Skeletal muscle tissue (tissue), 2 donors: ENCODE measurements around the gene SDF2L1. TPM values are rescaled to one million over a fixed set of nuclear protein-coding genes. Genes with fewer than 3 reads are reported as not detected.

ENCODE experiments used
- small RNA-seq: library from RNA; depleted of rRNA; stranded (forward); fragments of <200 nt; gene quantifications from one replicate; pipeline ENCODE3, GENCODE V24; 2014
- total RNA-seq: library from RNA; depleted of rRNA; stranded (reverse); fragments of >200 nt; gene quantifications from one replicate; pipeline ENCODE4 v1.2.3, GENCODE V29; 2014

Gene SDF2L1
- total RNA-seq, 1 donor from 2014 or later = 4.2 TPM

Small RNAs within 50 kb of the gene (small RNA-seq; reads per million reads assigned to genes)
- 13.0 reads per million, percentile 93 among the genes with 10 or more reads in this experiment for gene MIR301B

Other genes with a start within 250 kb of the SDF2L1 start
- gene HIC2, start 224.9 kb upstream of the SDF2L1 start, total RNA-seq = 4.2 TPM
- gene TMEM191C, start 174.9 kb upstream of the SDF2L1 start, total RNA-seq = under 0.01 TPM
- not detected for gene RIMBP3C, start 90.8 kb upstream of the SDF2L1 start, total RNA-seq
- gene UBE2L3, start 74.6 kb upstream of the SDF2L1 start, total RNA-seq = 21.9 TPM
- gene YDJC, start 12.3 kb upstream of the SDF2L1 start, total RNA-seq = 1.0 TPM
- gene CCDC116, start 9.5 kb upstream of the SDF2L1 start, total RNA-seq = not detected
- 17.7 TPM for gene PPIL2, start 23.7 kb downstream of the SDF2L1 start, total RNA-seq
- gene YPEL1, start 93.5 kb downstream of the SDF2L1 start, total RNA-seq = 20.4 TPM
- gene MAPK1, start 225.3 kb downstream of the SDF2L1 start, total RNA-seq = 38.6 TPM